ENCODE measurements around the gene MORC1.

DNA sequence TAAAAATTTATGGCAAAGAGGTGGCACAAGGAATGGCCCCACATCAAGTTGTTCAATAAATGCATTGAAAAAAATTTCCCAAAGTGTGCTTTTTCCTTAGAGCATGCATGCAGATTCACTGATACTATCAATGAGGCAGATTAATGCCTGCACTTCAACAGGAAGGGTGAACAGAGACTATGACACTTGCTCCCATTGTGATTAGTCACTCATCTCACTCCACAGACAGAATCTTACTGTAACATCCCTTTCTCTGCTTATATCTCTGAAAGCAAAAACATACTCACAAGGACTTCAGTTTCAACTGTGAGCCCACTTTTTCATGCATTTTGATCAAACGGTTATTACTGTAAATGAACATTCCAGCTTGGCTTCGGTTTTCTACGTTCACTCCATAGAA, 60.9 kb downstream of the MORC1 start:
- TF ChIP-seq, protein P1, sequence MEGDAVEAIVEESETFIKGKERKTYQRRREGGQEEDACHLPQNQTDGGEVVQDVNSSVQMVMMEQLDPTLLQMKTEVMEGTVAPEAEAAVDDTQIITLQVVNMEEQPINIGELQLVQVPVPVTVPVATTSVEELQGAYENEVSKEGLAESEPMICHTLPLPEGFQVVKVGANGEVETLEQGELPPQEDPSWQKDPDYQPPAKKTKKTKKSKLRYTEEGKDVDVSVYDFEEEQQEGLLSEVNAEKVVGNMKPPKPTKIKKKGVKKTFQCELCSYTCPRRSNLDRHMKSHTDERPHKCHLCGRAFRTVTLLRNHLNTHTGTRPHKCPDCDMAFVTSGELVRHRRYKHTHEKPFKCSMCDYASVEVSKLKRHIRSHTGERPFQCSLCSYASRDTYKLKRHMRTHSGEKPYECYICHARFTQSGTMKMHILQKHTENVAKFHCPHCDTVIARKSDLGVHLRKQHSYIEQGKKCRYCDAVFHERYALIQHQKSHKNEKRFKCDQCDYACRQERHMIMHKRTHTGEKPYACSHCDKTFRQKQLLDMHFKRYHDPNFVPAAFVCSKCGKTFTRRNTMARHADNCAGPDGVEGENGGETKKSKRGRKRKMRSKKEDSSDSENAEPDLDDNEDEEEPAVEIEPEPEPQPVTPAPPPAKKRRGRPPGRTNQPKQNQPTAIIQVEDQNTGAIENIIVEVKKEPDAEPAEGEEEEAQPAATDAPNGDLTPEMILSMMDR (conservative IDR thresholded peaks at IDR 0.05 in 1 of 2, IDR thresholded peaks at IDR 0.05 in 1 of 2; ENCODE audit: extremely low read depth in 1 of 2, insufficient read depth in 1 of 2, low read depth in 1 of 2, low read length in 2 of 2): no peak
- no peak for TF ChIP-seq EZH2 (IDR thresholded peaks at IDR 0.05; ENCODE audit: borderline replicate concordance, low read length)
